T-helper 9 cell (primary cell): ENCODE measurements around the gene GAPVD1.
A peak's percentile ranks its signal among the peaks of the same experiment; 100 is the strongest.
"Not testable (repeated sequence)": the region's sequence is repeated elsewhere in the genome, so short reads cannot be mapped to it uniquely, and the experiment has no call there.

ENCODE experiments used
- DNase-seq: peaks from one replicate; pipeline ENCODE4 v3.0.0-alpha.2; 2020

The GAPVD1 gene

GRCh38 chr9:125374443-125375309, 113.0 kb downstream of the GAPVD1 start:
- peak; percentile 38 for DNase-seq

- no peak for DNase-seq
These were observed 114.2 kb downstream of the GAPVD1 start for GRCh38 chr9:125375820-125376219.

GRCh38 chr9:125376261-125377226, 114.9 kb downstream of the GAPVD1 start:
- DNase-seq: no peak

- DNase-seq: no peak
These were observed 116.1 kb downstream of the GAPVD1 start for GRCh38 chr9:125377584-125378250.

GRCh38 chr9:125378778-125379177, 117.2 kb downstream of the GAPVD1 start:
- DNase-seq: no peak

GRCh38 chr9:125379208-125379607, 117.6 kb downstream of the GAPVD1 start:
- no peak for DNase-seq

GRCh38 chr9:125380406-125380805, 118.8 kb downstream of the GAPVD1 start:
- no peak for DNase-seq

- DNase-seq: no peak
These were observed 126.4 kb downstream of the GAPVD1 start for GRCh38 chr9:125387861-125388524.

- no peak for DNase-seq
These were observed 127.4 kb downstream of the GAPVD1 start for GRCh38 chr9:125388978-125389377.

- DNase-seq: no peak
These were observed 130.1 kb downstream of the GAPVD1 start for GRCh38 chr9:125391704-125392103.

GRCh38 chr9:125393426-125393825, 131.8 kb downstream of the GAPVD1 start:
- DNase-seq: no peak

GRCh38 chr9:125396799-125397198, 135.2 kb downstream of the GAPVD1 start:
- no peak for DNase-seq

GRCh38 chr9:125397736-125398135, 136.1 kb downstream of the GAPVD1 start:
- no peak for DNase-seq

GRCh38 chr9:125398243-125398642, 136.6 kb downstream of the GAPVD1 start:
- no peak for DNase-seq

- no peak for DNase-seq
These were observed 137.5 kb downstream of the GAPVD1 start for GRCh38 chr9:125399165-125399564.

GRCh38 chr9:125399666-125400065, 138.0 kb downstream of the GAPVD1 start:
- DNase-seq: no peak

- DNase-seq: not testable (repeated sequence)
These were observed 138.6 kb downstream of the GAPVD1 start for GRCh38 chr9:125400232-125400631.

- no peak for DNase-seq
These were observed 139.4 kb downstream of the GAPVD1 start for GRCh38 chr9:125400725-125401716.

GRCh38 chr9:125404733-125405132, 143.1 kb downstream of the GAPVD1 start:
- no peak for DNase-seq

- DNase-seq: no peak
These were observed 144.5 kb downstream of the GAPVD1 start for GRCh38 chr9:125405938-125406809.
